ENCODE results near the gene UBTF.

The UBTF gene

GRCh38 chr17:44170499-44171201 is 48.8 kb downstream of the UBTF start, which contains the start of gene ASB16:
ASB16 (plus strand) TSS chr17:44170704; CDS start chr17:44170790, 86 bp downstream.
- no peak for DNase-seq (ENCODE audit: low read depth in 2 of 2)

- DNase-seq (ENCODE audit: low read depth in 2 of 2) = no peak
Observed at GRCh38 chr17:44170135-44170498, 49.4 kb downstream of the UBTF start.

GRCh38 chr17:44167181-44167861 is 52.2 kb downstream of the UBTF start:
- no peak for DNase-seq (ENCODE audit: low read depth in 2 of 2)

GRCh38 chr17:44164476-44164875 is 55.0 kb downstream of the UBTF start:
- DNase-seq (ENCODE audit: low read depth in 2 of 2) = no peak

GRCh38 chr17:44159519-44160210 is 59.8 kb downstream of the UBTF start:
- DNase-seq (ENCODE audit: low read depth in 2 of 2) = no peak

- no peak for DNase-seq (ENCODE audit: low read depth in 2 of 2)
Observed at GRCh38 chr17:44155488-44155887, 64.0 kb downstream of the UBTF start.
